IMR-90 (cell line): ENCODE measurements around the gene KDM4B. TPM values are rescaled to one million over a fixed set of nuclear protein-coding genes. Genes with fewer than 3 reads are reported as not detected.
A peak's percentile ranks its signal among the peaks of the same experiment; 100 is the strongest.

Experiments
- CEBPB ChIP-seq: IDR thresholded peaks from 2 replicates; pipeline ENCODE4 v1.6.1; 2012; ENCODE audit warnings: low read depth, low read length, improper control_type of control experiment
- NFE2L2 ChIP-seq: fragments of 150-350 bp; IDR thresholded peaks from 2 replicates; pipeline ENCODE4 v1.6.1; 2016; ENCODE audit warnings: low read depth, mild to moderate bottlenecking, low read length
- polyA plus RNA-seq, 3 experiments: library from polyadenylated mRNA; depleted of rRNA; stranded (reverse); fragments of >200 nt; gene quantifications; 2 replicates each; pipeline ENCODE4 v1.2.3, GENCODE V29; 2012; ENCODE audit warnings: low replicate concordance in 1 of 3
- total RNA-seq: library from RNA; depleted of rRNA; stranded (reverse); fragments of >200 nt; gene quantifications from 2 replicates; pipeline ENCODE4 v1.2.3, GENCODE V29; 2012
- TF ChIP-seq, protein P1 (sequence below): conservative IDR thresholded peaks from 2 replicates; pipeline ENCODE4 v1.5.1; 2012; ENCODE audit warnings: mild to moderate bottlenecking, low read depth, low read length, improper control_type of control experiment

Gene KDM4B
- total and polyA plus RNA-seq, 2 of the 4 experiments (the other 2 are of a cell fraction), result 5.0 to 17.9 TPM

DNA sequence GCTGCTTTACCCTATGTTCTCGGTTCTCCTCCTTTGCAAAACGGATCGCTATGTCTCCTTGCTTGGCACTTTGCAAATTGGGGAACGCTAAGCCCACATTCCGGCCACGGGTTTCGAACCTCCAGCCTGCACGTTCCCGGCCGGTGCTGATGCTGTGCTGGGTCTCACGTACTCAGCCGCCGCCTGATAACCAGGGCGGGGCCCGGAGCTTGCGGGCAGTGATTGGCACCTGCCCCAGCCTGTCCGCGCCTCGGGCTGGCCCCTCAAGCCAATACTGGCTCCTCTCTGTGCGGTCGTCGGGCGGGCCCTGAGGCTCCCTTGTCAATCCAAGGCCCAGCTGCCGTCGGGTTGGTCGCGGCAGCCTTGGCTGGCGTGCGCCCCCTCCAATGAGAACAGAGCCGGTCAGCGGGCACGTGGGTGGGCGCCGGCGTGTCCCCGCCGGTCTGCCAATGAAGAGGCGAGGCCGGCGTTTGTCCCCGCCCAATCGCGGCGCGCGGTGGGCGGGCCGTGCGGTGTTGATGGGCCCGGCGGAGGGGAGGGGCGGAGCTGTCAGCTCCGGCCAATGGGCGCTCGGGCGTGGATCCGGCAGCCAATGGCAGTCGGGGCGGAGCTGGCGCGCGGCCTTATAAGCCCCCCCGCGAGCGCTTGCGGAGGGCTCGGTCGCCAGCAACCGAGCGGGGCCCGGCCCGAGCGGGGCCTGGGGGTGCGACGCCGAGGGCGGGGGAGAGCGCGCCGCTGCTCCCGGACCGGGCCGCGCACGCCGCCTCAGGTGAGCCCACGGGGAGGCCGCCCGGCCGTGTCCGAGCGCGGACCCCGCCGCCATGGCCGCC is at the start of gene KDM4B (continued):
- TF ChIP-seq CEBPB, result no peak
- TF ChIP-seq, protein P1, sequence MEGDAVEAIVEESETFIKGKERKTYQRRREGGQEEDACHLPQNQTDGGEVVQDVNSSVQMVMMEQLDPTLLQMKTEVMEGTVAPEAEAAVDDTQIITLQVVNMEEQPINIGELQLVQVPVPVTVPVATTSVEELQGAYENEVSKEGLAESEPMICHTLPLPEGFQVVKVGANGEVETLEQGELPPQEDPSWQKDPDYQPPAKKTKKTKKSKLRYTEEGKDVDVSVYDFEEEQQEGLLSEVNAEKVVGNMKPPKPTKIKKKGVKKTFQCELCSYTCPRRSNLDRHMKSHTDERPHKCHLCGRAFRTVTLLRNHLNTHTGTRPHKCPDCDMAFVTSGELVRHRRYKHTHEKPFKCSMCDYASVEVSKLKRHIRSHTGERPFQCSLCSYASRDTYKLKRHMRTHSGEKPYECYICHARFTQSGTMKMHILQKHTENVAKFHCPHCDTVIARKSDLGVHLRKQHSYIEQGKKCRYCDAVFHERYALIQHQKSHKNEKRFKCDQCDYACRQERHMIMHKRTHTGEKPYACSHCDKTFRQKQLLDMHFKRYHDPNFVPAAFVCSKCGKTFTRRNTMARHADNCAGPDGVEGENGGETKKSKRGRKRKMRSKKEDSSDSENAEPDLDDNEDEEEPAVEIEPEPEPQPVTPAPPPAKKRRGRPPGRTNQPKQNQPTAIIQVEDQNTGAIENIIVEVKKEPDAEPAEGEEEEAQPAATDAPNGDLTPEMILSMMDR, result no peak
- 0 out of 2 replicates have a peak, but pooled peaks have one; percentile 3 for TF ChIP-seq NFE2L2
